HG03066 (cell line): Measurements from ENCODE around the gene SLC45A2.
"Not testable (repeated sequence)": the region's sequence is repeated elsewhere in the genome, so short reads cannot be mapped to it uniquely, and the experiment has no call there.

Experiments used
- ATAC-seq: cut with Tn5 transposase; IDR thresholded peaks from one replicate; pipeline ENCODE4 v1.9.1; 2021; ENCODE audit warnings: low read depth; ENCODE audit not compliant: unreplicated experiment

The SLC45A2 gene

DNA sequence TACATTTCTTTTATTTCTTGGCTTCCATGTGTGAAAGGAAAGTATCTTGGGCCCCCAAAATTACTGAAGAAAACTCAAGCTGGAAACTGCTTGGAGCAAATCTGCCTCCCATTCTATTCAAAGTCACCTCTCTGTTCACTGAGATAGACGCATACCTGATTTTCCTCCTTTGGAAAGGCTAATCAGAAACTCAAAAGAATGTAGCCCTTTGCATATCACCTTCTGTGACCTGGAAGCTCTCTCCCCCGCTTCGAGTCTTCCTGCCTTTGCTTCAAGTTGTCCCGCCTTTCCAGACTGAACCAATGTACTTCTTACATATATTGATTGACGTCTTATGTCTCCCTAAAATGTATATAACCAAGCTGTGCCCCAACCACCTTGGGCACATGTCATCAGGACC, 53.4 kb downstream of the SLC45A2 start:
- ATAC-seq: no peak

DNA sequence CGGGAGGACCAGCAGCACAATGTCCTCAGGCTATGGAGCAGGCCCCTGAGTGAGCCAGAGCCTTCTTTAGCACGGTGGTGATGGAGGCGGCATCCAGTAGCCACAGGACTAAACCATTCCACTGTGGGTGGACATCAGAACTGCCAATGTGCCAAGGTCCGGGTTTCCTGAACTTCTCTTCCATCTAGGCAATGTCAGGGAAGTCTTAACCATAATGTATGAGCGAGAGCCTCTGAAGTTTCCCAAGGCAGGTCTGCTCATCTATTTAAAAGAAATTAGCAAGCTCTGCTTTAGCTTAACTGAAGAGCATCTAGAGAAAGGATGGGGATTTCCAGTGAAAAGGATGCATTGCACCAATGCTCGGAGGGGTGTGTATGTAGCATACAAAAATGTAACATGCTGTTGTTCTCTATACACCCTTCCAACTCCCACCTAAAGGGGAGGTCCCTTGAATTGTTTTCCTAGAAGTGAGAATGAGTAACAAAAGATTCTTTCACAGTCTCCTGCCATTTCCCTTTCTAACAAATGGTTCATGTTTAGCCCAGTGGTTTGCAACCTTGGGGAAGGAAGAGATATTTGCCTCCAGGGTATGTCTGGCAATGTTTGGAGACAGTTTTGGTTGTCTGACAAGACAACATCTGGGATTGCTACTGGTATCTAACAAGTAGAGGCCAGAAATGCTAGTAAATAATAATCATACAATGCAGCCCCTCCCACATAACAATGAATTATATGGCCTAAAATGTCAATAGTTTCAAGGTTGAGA, 54.4 kb downstream of the SLC45A2 start:
- ATAC-seq: no peak

DNA sequence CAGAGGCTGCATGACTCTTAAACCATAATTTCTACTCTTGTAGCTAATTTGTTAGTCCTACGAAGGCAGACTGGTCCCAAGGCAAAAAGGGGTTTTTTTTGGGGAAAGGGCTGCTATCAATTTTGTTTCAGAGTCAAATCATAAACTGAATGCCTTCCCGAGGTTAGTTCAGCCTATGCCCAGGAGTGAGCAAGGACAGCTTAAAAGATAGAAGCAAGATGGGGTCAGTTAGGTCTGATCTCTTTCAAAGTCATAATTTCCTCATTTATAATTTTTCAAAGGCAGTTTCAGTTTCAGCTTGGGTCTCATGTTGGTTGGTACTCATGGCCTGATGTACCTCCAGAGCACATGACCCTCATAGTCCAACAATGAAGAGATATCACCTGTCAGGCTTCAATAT, 56.2 kb downstream of the SLC45A2 start:
- no peak for ATAC-seq

DNA sequence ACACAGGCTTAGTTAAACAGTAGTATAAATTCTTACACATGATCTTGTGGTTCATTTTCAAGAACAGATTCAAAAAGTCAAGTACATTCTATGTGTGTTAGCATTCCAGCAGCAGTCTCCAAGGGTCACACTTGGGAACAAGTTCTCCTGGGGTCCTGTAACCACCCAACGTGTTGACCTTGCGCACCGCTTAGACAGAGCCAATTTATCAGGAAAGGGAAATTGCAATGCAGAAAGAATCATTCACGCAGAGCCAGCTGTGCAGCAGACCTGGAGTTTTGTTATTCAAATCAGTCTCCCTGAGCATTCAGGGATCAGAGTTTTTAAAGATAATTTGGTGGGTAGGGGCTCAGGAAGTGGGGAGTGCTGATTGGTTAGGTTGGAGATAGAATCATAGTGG, 56.8 kb downstream of the SLC45A2 start:
- no peak for ATAC-seq

DNA sequence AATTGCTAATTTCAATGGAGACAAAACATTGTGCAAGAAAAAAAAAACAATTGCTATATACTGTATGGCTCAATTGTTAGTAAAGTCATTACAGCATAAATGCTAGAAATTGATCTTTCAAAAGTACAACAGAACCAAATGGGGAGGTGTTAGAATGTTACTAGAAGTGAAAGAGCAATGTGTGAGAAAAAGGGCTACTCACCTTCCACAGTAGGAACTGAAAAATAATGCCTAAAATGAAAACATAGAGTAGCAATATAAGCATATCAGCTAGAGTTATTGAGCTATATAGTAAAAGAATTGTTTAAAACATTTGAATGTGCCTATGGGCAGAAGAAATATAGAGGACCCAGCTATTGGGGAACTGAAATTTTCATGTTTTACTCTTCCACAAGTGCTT, 59.2 kb downstream of the SLC45A2 start:
- ATAC-seq: no peak

DNA sequence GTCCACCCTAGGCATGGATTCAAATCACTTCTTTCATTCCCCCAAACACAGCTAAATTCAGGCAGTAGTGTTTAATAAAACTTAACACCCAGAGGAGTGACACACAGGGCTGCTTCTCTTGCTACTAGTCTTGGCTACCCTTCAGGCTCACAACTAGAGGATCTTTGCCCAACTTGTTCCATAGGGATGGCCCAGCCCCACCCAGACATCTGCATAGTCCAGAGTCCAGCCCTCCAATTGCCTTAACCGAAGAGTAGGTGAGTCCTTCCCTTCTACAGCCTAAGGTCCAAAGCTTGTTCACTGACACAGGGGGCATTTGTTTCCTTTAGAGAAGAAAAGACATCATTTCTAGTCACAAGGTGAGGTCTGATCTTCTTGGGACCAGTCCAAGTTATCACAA, 63.5 kb downstream of the SLC45A2 start:
- ATAC-seq: no peak

DNA sequence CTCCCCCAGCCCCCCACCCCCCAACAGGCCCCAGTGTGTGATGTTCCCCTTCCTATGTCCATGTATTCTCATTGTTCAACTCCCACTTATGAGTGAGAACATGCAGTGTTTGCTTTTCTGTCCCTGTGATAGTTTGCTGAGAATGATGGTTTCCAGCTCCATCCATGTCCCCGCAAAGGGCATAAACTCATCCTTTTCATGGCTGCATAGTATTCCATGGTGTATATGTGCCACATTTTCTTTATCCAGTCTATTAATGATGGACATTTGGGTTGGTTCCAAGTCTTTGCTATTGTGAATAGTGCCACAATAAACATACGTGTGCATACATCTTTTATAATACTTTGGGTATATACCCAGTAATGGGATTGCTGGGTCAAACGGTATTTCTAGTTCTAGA, 69.6 kb downstream of the SLC45A2 start:
- not testable (repeated sequence) for ATAC-seq

DNA sequence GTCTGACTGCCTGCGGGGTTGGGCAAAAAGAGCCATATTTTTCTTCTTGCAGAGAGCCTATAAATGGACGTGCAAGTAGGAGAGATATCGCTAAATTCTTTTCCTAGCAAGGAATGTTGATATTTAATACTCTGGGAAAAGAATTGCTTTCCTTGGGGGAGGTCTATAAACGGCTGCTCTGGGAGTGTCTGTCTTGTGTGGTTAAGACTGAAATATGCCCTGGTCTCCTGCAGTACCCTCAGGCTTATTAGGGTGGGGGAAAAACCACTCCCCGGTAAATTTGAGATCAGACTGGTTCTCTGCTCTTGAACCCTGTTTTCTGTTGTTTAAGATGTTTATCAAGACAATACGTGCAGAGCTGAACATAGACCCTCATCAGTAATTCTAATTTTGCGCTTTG, 78.2 kb downstream of the SLC45A2 start:
- ATAC-seq: not testable (repeated sequence)

DNA sequence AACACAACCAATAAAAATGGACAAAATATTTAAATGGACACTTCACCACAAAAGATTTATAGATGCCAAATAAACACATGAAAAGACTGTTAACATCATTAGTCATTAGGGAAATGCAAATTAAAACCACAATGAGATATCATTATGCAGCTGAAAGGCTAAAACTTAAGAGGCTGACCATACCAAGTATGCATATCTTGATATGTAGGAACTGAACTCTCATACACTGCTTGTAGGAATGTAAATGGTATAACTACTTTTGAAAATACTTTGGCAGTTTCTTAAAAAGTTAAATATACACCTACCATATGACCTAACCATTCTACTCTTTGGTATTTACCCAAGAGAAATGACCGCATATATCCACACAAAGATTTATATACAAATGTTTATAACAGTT, 79.1 kb downstream of the SLC45A2 start:
- ATAC-seq: no peak

DNA sequence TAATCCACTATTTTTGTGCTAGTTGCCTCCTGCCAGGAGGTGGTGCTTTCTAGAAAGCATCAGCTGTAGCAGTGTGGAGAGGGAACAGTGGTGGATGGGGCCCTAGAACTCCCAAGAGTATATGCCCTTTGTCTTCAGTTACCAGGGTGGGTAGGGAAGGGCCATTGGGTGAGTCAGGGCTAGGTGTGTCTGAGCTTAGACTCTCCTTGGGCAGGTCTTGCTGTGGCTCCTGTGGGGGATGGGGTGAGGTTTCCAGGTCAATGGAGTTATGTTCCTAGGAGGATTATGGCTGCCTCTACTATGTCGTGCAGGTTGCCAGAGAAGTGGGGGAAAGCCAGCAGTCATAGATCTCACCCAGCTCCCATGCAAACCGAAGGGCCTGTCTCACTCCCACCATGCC, 81.4 kb downstream of the SLC45A2 start:
- ATAC-seq: no peak

DNA sequence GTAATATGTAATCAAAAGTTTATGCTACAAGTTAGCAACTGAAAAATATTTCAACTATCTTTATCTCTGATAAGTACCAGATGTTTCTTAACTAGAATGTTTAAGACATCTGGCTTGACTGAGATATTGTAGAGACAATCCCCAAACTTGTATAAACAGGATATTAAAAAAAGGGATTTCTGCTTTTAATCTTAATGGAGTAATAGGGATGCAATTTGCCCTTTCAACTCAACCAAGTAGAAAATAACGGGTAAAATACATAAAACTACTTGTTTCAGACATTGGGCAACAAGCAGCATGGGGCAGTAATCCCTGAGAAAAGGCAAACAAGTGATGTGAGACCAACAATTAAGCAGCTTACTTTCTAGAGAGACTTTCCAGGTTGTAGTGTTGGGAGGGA, 83.3 kb downstream of the SLC45A2 start:
- no peak for ATAC-seq
